ENCODE measurements around the gene BBS2. TPM values are rescaled to one million over a fixed set of nuclear protein-coding genes. Genes with fewer than 3 reads are reported as not detected.

Gene BBS2
- total and polyA plus RNA-seq, 2 of the 13 experiments (the other 11 are each of a cell fraction or from before 2014, with no cell fraction given): 59.7 to 68.3 TPM

DNA sequence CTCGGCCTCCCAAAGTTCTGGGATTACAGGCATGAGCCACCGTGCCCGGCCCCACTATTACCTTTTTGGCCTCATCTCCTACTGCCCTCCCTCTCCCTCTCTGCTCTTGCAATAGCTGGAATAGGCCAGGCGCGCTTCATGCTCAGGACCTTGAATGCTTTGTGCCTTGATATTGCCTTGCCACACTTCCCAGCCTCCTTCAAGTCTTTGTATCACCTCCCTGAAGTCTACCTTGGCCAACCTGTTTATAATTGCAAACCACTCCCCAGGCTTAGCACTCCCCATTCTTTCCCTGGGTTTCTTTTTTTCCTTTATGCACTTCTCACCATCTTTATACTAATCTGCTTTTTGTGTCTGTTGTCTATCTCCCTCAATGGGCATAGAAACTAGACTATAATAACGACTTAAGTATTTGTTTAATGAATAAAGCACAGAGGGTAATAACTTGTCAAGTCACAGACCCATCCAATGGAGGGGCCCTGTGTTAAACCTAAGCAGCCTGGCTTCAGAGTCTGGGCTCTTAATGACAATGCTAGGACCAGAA is 61.8 kb downstream of the BBS2 start:
- Histone ChIP-seq H3K27me3 (ENCODE audit: control insufficient read depth in 1 of 2, insufficient read depth in 2 of 2, low read length in 2 of 2) (no peaks in the 10 kb centered on the region), H3K4me3 (replicated peaks in 1 of 3; ENCODE audit: insufficient read depth in 1 of 3, low read depth in 2 of 3, low read length in 3 of 3) (no peak overlapping the region), H3K27ac (ENCODE audit: extremely low read length, insufficient read depth, low read length) (no peak overlapping the region), H4K20me1 (ENCODE audit: insufficient read depth, low read length) (no peaks in the 10 kb centered on the region), H3K79me2 (ENCODE audit: insufficient read depth, low read length) (peaks cover 9% of the 10 kb centered on the region), H2AFZ (ENCODE audit: low read length) (no peak overlapping the region), H3K4me1 (ENCODE audit: insufficient read depth, low read length) (peaks cover 8% of the 10 kb centered on the region), H3K36me3 (replicated peaks in 1 of 2; ENCODE audit: control insufficient read depth in 1 of 2, insufficient read depth in 2 of 2, low read length in 2 of 2) (peaks cover 18 to 88% of the 10 kb centered on the region in 2 experiments), H3K9me3 (ENCODE audit: low read length) (no peaks in the 10 kb centered on the region), H3K4me2 (ENCODE audit: low read depth, low read length) (no peak overlapping the region), H3K9ac (ENCODE audit: insufficient read depth, low read depth, low read length) (no peak overlapping the region)
- BruUV-seq (replicated peaks): no TSS peak
- FAIRE-seq: no peak
- DNase-seq (ENCODE audit: low spot score): no peak
- in situ Hi-C loops (cut with HindIII; ENCODE audit: extremely low pct_ligation_motif_present, low pct_unique_long_range_greater_than_20kb): no loop called here
- TF ChIP-seq PTBP1 (IDR thresholded peaks at IDR 0.05; ENCODE audit: low read depth, low read length, poor library complexity, severe bottlenecking) (no peak), PHF21A (CRISPR knock-in tag; IDR thresholded peaks at IDR 0.05) (no peak), RFXAP (CRISPR knock-in tag; IDR thresholded peaks at IDR 0.05; ENCODE audit: borderline replicate concordance) (no peak), CHD4 (IDR thresholded peaks at IDR 0.05; ENCODE audit: borderline replicate concordance, low read length) (no peak), AHR (CRISPR knock-in tag; IDR thresholded peaks at IDR 0.05) (no peak), ZNF761 (CRISPR knock-in tag; conservative IDR thresholded peaks at IDR 0.05) (no peak), HINFP (CRISPR knock-in tag; IDR thresholded peaks at IDR 0.05; ENCODE audit: low read depth) (no peak), KLF15 (CRISPR knock-in tag; IDR thresholded peaks at IDR 0.05; ENCODE audit: borderline replicate concordance) (no peak), NKX3-1 (CRISPR knock-in tag; IDR thresholded peaks at IDR 0.05) (no peak), ZNF343 (CRISPR knock-in tag; IDR thresholded peaks at IDR 0.05) (no peak), TGIF2 (CRISPR knock-in tag; IDR thresholded peaks at IDR 0.05) (no peak), SP4 (CRISPR knock-in tag; IDR thresholded peaks at IDR 0.05) (no peak), RFX3 (CRISPR knock-in tag; IDR thresholded peaks at IDR 0.05) (no peak), MED1 (CRISPR knock-in tag; IDR thresholded peaks at IDR 0.05) (no peak), SRY (CRISPR knock-in tag; IDR thresholded peaks at IDR 0.05) (no peak), ELF3 (CRISPR knock-in tag; IDR thresholded peaks at IDR 0.05) (no peak)
- TF ChIP-seq, protein P1, sequence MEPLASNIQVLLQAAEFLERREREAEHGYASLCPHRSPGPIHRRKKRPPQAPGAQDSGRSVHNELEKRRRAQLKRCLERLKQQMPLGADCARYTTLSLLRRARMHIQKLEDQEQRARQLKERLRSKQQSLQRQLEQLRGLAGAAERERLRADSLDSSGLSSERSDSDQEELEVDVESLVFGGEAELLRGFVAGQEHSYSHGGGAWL (CRISPR knock-in tag; IDR thresholded peaks at IDR 0.05): no peak
- POLR2A ChIA-PET: no interaction called here
- WGBS (ENCODE audit: low lambda C conversion rate): 96% methylated on average over 6 of the region's 6 CpGs
- CTCF ChIA-PET (ENCODE audit: low intra/inter-chr PET ratio, low total read pairs): no interaction called here
- no peak for ATAC-seq
- intact Hi-C loops (cut with micrococcal nuclease; ENCODE audit: unreplicated experiment): no loop called here

Data from HepG2 (cell line).